Ovary (tissue), 9 donors: Measurements from ENCODE around the gene RANBP9. TPM values are rescaled to one million over a fixed set of nuclear protein-coding genes. Genes with fewer than 3 reads are reported as not detected.

ENCODE experiments used
- DNase-seq, 5 donors: peaks; one replicate each; pipeline ENCODE4 v3.0.0-alpha.2; 2019 to 2020
- H3K27ac ChIP-seq, 2 donors: fragments of 200-600 bp; one replicate each; pipeline versions ENCODE4 v1.5.1 to v1.8.0; 2019 to 2022
- H3K27me3 ChIP-seq: fragments of 200-600 bp; one replicate; pipeline ENCODE4 v1.8.0; 2022
- H3K36me3 ChIP-seq: fragments of 200-600 bp; sonication (generic); one replicate; pipeline ENCODE4 v1.5.1; 2019
- H3K4me1 ChIP-seq: one replicate; pipeline ENCODE4 v1.8.1; 2013; ENCODE audit warnings: mild to moderate bottlenecking, moderate library complexity; ENCODE audit not compliant: insufficient read depth
- H3K4me3 ChIP-seq: fragments of 200-600 bp; sonication (generic); one replicate; pipeline ENCODE4 v1.5.1; 2017
- H3K9me3 ChIP-seq, 2 donors: fragments of 200-600 bp in 1 of 2; sonication (generic) in 1 of 2; one replicate each; pipeline versions ENCODE4 v1.5.1 to v1.8.1; 2013 to 2019; ENCODE audit warnings: mild to moderate bottlenecking in 1 of 2, moderate library complexity in 1 of 2
- EP300 ChIP-seq: sonication (generic); formaldehyde crosslinking; IDR thresholded peaks from one replicate; pipeline ENCODE4 v1.6.1; 2017; ENCODE audit warnings: antibody characterized with exemption
- POLR2A ChIP-seq: fragments of 450-650 bp; IDR thresholded peaks from one replicate; pipeline ENCODE4 v1.6.1; 2017; ENCODE audit warnings: antibody characterized with exemption, mild to moderate bottlenecking, moderate library complexity
- WGBS, 3 donors: extraction: QIAGEN DNeasy Blood & Tissue Kit in 1 of 3; methylation state at CpG; one replicate each; pipeline versions ENCODE4 v1.1.5 to v1.1.7; 2013 to 2017; 5-methylcytosine and 5-hydroxymethylcytosine counted together
- intact Hi-C, 4 donors: fragments of 100-400 bp; cut with DNase I; formaldehyde crosslinking; loops; one replicate each; pipeline versions ENCODE4 v1.11.0 to v1.15.1; 2022 to 2023
- polyA plus RNA-seq, 2 donors: library from polyadenylated mRNA; stranded (reverse); fragments of 200-250 nt in 1 of 2; fragments of 350-450 nt in 1 of 2; fragmentation: Illumina TruSeq in 1 of 2; extraction: RNeasy Lipid Tissue Mini Kit (QIAGEN cat#74804) in 1 of 2; gene quantifications; one replicate each; pipeline ENCODE4 v1.2.3, GENCODE V29; 2013 to 2014
- total RNA-seq, 7 donors: library from RNA; depleted of rRNA in 2 of 7; stranded (reverse); fragments of >200 nt in 2 of 7; fragmentation: NEBNext Ultra II Directional in 3 of 7; extraction: Animal tissue kit (Norgen Biotek cat#: 25700) in 3 of 7; gene quantifications; one replicate each; pipeline versions ENCODE4 v1.1.0 to v1.2.4, GENCODE V29; 2016 to 2023
- TF ChIP-seq, protein P1 (sequence below), 3 donors: fragments of 450-650 bp in 2 of 3; fragments of 200-600 bp in 1 of 3; IDR thresholded peaks; one replicate each; pipeline versions ENCODE4 v1.5.1 to v1.8.0; 2016 to 2022; ENCODE audit warnings: antibody characterized with exemption in 3 of 3, mild to moderate bottlenecking in 1 of 3
- donor health status: DM: no; HTN: no; CAD: no; lungs with moderate emphysema.
- donor health status: DM: no; HTN: no; CAD: no.
- donor health status: Bipolar disorder and iron deficiency.
- donor health status: DM: yes; HTN: yes; CAD: no.
- donor health status: DM: no; HTN: no; CAD: no.
- donor health status: DM: yes; HTN: yes; CAD: no.

RANBP9 gene
- total and polyA plus RNA-seq, 9 donors, result 24.8 to 50.6 (median 37.0) TPM

- TF ChIP-seq POLR2A, result no peak
- no peak for TF ChIP-seq EP300
- TF ChIP-seq, protein P1, sequence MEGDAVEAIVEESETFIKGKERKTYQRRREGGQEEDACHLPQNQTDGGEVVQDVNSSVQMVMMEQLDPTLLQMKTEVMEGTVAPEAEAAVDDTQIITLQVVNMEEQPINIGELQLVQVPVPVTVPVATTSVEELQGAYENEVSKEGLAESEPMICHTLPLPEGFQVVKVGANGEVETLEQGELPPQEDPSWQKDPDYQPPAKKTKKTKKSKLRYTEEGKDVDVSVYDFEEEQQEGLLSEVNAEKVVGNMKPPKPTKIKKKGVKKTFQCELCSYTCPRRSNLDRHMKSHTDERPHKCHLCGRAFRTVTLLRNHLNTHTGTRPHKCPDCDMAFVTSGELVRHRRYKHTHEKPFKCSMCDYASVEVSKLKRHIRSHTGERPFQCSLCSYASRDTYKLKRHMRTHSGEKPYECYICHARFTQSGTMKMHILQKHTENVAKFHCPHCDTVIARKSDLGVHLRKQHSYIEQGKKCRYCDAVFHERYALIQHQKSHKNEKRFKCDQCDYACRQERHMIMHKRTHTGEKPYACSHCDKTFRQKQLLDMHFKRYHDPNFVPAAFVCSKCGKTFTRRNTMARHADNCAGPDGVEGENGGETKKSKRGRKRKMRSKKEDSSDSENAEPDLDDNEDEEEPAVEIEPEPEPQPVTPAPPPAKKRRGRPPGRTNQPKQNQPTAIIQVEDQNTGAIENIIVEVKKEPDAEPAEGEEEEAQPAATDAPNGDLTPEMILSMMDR (IDR thresholded peaks at IDR 0.05), result no peak
- intact Hi-C loops, result no loop called here
- peaks cover 12% of the 10 kb centered on the region for H3K4me1 ChIP-seq
- no peak for DNase-seq
- no peaks in the 10 kb centered on the region for H3K36me3 ChIP-seq
- no peaks in the 10 kb centered on the region for H3K9me3 ChIP-seq
- H3K27ac ChIP-seq, result no peak overlapping the region
- H3K27me3 ChIP-seq, result no peaks in the 10 kb centered on the region
- H3K4me3 ChIP-seq, result no peak overlapping the region
- 42 to 63% (median 49%) methylated on average over 1 of the region's 1 CpG for WGBS, 3 donors
Measured at GRCh38 chr6:13696226-13696625, 15.4 kb downstream of the RANBP9 start.

- no peaks in the 10 kb centered on the region for H3K27me3 ChIP-seq
- H3K36me3 ChIP-seq, result no peaks in the 10 kb centered on the region
- intact Hi-C loops, result no loop called here
- H3K9me3 ChIP-seq, result no peaks in the 10 kb centered on the region
- TF ChIP-seq, protein P1 (IDR thresholded peaks at IDR 0.05), result no peak
- TF ChIP-seq EP300, result no peak
- no peak for TF ChIP-seq POLR2A
- no peak overlapping the region for H3K4me3 ChIP-seq
- H3K4me1 ChIP-seq, result peaks cover 9% of the 10 kb centered on the region
- WGBS, 3 donors, result 17 to 42% (median 23%) methylated on average over 1 of the region's 1 CpG
- no peak overlapping the region for H3K27ac ChIP-seq
- DNase-seq, result no peak
Measured at GRCh38 chr6:13695252-13695651, 16.4 kb downstream of the RANBP9 start.

DNA sequence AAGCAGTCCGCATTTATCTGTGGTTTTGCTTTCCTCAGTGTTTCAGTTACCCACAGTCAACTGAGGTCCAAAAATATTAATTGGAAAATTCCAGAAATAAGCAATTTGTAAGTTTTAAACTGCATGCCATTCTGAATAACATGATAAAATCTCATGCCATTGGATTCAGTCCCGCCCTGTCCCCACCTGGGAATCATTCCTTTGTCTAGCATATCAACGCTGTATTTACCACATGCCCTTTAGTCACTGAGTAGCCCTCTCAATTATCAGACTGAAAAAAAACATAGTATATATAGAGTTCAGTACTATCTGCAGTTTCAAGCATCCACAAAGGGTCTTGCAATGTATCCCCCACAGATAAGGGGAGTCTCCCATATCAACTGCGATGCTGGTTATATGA is 17.1 kb downstream of the RANBP9 start:
- no peaks in the 10 kb centered on the region for H3K36me3 ChIP-seq
- H3K4me1 ChIP-seq, result peaks cover 7% of the 10 kb centered on the region
- WGBS, 3 donors, result 83 to 88% (median 88%) methylated on average over 4 of the region's 4 CpGs
- no peaks in the 10 kb centered on the region for H3K9me3 ChIP-seq
- no peak overlapping the region for H3K27ac ChIP-seq
- TF ChIP-seq EP300 (no peak), POLR2A (no peak)
- TF ChIP-seq, protein P1 (IDR thresholded peaks at IDR 0.05), result no peak
- no peak overlapping the region for H3K4me3 ChIP-seq
- intact Hi-C loops, result no loop called here
- H3K27me3 ChIP-seq, result no peaks in the 10 kb centered on the region
- DNase-seq, result no peak

- intact Hi-C loops, result no loop called here
- H3K4me1 ChIP-seq, result peaks cover 7% of the 10 kb centered on the region
- 97 to 99% (median 98%) methylated on average over 5 of the region's 5 CpGs for WGBS, 3 donors
- H3K4me3 ChIP-seq, result no peak overlapping the region
- no peaks in the 10 kb centered on the region for H3K27me3 ChIP-seq
- TF ChIP-seq, protein P1 (IDR thresholded peaks at IDR 0.05), result no peak
- no peak for TF ChIP-seq EP300
- TF ChIP-seq POLR2A, result no peak
- no peaks in the 10 kb centered on the region for H3K9me3 ChIP-seq
- DNase-seq, result no peak
- H3K27ac ChIP-seq, result no peak overlapping the region
- H3K36me3 ChIP-seq, result no peaks in the 10 kb centered on the region
Measured at GRCh38 chr6:13689511-13690256, 22.0 kb downstream of the RANBP9 start.
